ENCODE results near the gene HLA-DOA. TPM values are rescaled to one million over a fixed set of nuclear protein-coding genes. Genes with fewer than 3 reads are reported as not detected.

HLA-DOA gene
- total RNA-seq, 1 experiment from 2014 or later: 0.58 TPM

- BruUV-seq (replicated peaks): no TSS peak
- POLR2A ChIA-PET (ENCODE audit: low non-redundant PET): no interaction called here
- Histone ChIP-seq H3K4me3 (ENCODE audit: low read depth, low read length, poor library complexity, severe bottlenecking) (no peak overlapping the region), H3K4me1 (ENCODE audit: insufficient read depth, low read length, poor library complexity, severe bottlenecking) (no peaks in the 10 kb centered on the region), H3K27me3 (replicated peaks; ENCODE audit: insufficient read depth, low read depth, low read length, poor library complexity) (peaks cover 13% of the 10 kb centered on the region), H3K27ac (ENCODE audit: low read depth, low read length, poor library complexity, severe bottlenecking) (no peak overlapping the region), H3K9me3 (ENCODE audit: low read depth, low read length, poor library complexity, severe bottlenecking) (no peaks in the 10 kb centered on the region), H3K36me3 (ENCODE audit: insufficient read depth, low read length, poor library complexity, severe bottlenecking) (no peaks in the 10 kb centered on the region)
- intact Hi-C loops (cut with micrococcal nuclease; ENCODE audit: unreplicated experiment): no loop called here
- DNase-seq (ENCODE audit: low spot score): no peak
- TF ChIP-seq, protein P1, sequence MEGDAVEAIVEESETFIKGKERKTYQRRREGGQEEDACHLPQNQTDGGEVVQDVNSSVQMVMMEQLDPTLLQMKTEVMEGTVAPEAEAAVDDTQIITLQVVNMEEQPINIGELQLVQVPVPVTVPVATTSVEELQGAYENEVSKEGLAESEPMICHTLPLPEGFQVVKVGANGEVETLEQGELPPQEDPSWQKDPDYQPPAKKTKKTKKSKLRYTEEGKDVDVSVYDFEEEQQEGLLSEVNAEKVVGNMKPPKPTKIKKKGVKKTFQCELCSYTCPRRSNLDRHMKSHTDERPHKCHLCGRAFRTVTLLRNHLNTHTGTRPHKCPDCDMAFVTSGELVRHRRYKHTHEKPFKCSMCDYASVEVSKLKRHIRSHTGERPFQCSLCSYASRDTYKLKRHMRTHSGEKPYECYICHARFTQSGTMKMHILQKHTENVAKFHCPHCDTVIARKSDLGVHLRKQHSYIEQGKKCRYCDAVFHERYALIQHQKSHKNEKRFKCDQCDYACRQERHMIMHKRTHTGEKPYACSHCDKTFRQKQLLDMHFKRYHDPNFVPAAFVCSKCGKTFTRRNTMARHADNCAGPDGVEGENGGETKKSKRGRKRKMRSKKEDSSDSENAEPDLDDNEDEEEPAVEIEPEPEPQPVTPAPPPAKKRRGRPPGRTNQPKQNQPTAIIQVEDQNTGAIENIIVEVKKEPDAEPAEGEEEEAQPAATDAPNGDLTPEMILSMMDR (conservative IDR thresholded peaks at IDR 0.05; ENCODE audit: low read depth, low read length): no peak
- no peak for TF ChIP-seq EZH2 (IDR thresholded peaks at IDR 0.05; ENCODE audit: borderline replicate concordance, low read depth, low read length, poor library complexity, severe bottlenecking)
- CTCF ChIA-PET: no interaction called here
Observed at GRCh38 chr6:33052627-33053026, 43.2 kb upstream of the HLA-DOA start.

GRCh38 chr6:33050014-33050810, 40.8 kb upstream of the HLA-DOA start:
- Histone ChIP-seq H3K27me3 (replicated peaks; ENCODE audit: insufficient read depth, low read depth, low read length, poor library complexity) (peaks cover 10% of the 10 kb centered on the region), H3K4me3 (ENCODE audit: low read depth, low read length, poor library complexity, severe bottlenecking) (no peak overlapping the region), H3K27ac (ENCODE audit: low read depth, low read length, poor library complexity, severe bottlenecking) (no peak overlapping the region), H3K36me3 (ENCODE audit: insufficient read depth, low read length, poor library complexity, severe bottlenecking) (no peaks in the 10 kb centered on the region), H3K9me3 (ENCODE audit: low read depth, low read length, poor library complexity, severe bottlenecking) (no peaks in the 10 kb centered on the region), H3K4me1 (ENCODE audit: insufficient read depth, low read length, poor library complexity, severe bottlenecking) (no peaks in the 10 kb centered on the region)
- no peak for DNase-seq (ENCODE audit: low spot score)
- no peak for TF ChIP-seq EZH2 (IDR thresholded peaks at IDR 0.05; ENCODE audit: borderline replicate concordance, low read depth, low read length, poor library complexity, severe bottlenecking)
- TF ChIP-seq, protein P1 (conservative IDR thresholded peaks at IDR 0.05; ENCODE audit: low read depth, low read length): no peak
- BruUV-seq (replicated peaks): no TSS peak
- CTCF ChIA-PET: interaction anchor here (0.5 kb wide), 2 partner anchors 26 to 661 kb away, joined by 3 to 6 read pairs; partner anchors contain the start of gene UQCC2
- intact Hi-C loops (cut with micrococcal nuclease; ENCODE audit: unreplicated experiment): no loop called here
- POLR2A ChIA-PET (ENCODE audit: low non-redundant PET): interaction anchor here (0.6 kb wide), 1 partner anchor 69 kb away, joined by 3 read pairs; no protein-coding TSS in a partner anchor

DNA sequence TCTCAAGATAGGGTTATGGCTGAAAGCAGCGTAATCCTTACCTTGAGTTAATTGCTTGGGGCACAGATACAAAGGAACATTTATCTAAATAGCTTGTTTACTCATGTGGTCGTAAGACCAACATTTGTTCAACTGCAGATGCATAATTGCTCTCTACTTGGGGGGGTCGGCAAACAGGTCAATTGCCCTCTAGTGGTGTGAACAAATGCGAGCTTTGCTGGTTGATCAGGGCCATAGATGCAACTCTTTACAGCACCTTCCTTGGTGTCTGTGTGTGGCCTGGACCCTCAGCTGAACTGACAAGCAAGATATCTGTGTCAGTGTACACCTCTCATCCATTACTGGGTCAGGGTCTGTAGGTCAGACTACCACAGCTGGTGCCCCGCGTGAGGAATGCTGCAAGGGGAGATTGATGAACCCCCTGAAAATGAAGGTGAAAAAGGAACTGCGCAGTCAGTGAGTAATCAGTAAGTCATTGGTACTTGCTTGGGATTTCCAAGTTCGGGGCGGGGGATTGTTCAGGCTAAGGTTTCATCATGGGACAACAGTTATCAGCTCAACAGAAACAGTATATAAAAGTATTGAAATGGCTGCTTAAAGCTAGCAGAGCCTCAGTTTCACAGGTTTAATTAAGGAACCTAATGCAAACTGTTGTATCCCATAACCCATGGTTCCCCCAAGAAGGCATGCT, 40.1 kb upstream of the HLA-DOA start:
- Histone ChIP-seq H3K36me3 (ENCODE audit: insufficient read depth, low read length, poor library complexity, severe bottlenecking) (no peaks in the 10 kb centered on the region), H3K9me3 (ENCODE audit: low read depth, low read length, poor library complexity, severe bottlenecking) (no peaks in the 10 kb centered on the region), H3K4me3 (ENCODE audit: low read depth, low read length, poor library complexity, severe bottlenecking) (no peak overlapping the region), H3K27me3 (replicated peaks; ENCODE audit: insufficient read depth, low read depth, low read length, poor library complexity) (peaks cover 10% of the 10 kb centered on the region), H3K4me1 (ENCODE audit: insufficient read depth, low read length, poor library complexity, severe bottlenecking) (no peaks in the 10 kb centered on the region), H3K27ac (ENCODE audit: low read depth, low read length, poor library complexity, severe bottlenecking) (no peak overlapping the region)
- ChIA-PET POLR2A (ENCODE audit: low non-redundant PET) (no interaction called here), CTCF (interaction anchor here (0.5 kb wide), 2 partner anchors 25 to 662 kb away, joined by 3 to 6 read pairs; partner anchors contain the start of gene UQCC2)
- intact Hi-C loops (cut with micrococcal nuclease; ENCODE audit: unreplicated experiment): no loop called here
- TF ChIP-seq, protein P1 (conservative IDR thresholded peaks at IDR 0.05; ENCODE audit: low read depth, low read length): peak; percentile 40
- no peak for TF ChIP-seq EZH2 (IDR thresholded peaks at IDR 0.05; ENCODE audit: borderline replicate concordance, low read depth, low read length, poor library complexity, severe bottlenecking)
- no peak for DNase-seq (ENCODE audit: low spot score)
- BruUV-seq (replicated peaks): no TSS peak
